HCT116 (cell line): ENCODE data around the gene SEC11C. TPM values are rescaled to one million over a fixed set of nuclear protein-coding genes. Genes with fewer than 3 reads are reported as not detected.

Source experiments
- ATAC-seq: fragments of 200-7000 bp; cut with Tn5 transposase; 2 replicates; pipeline ENCODE4 v1.9.1; 2020; ENCODE audit warnings: mild to moderate bottlenecking, moderate library complexity
- BruUV-seq: library from RNA; stranded (reverse); fragments of 400-500 nt; replicated peaks from 2 replicates; lab custom pipeline; 2021; lab: Mats Ljungman, UMichigan
- CTCF ChIA-PET: fragments of 300-600 bp; sonication (Branson Sonifier 250); formaldehyde crosslinking; loops from one replicate; lab custom pipeline; 2021; ENCODE audit warnings: antibody characterized with exemption; lab: Charles Lee
- POLR2A ChIA-PET: fragments of 300-600, 350-600 bp; sonication (Branson Sonifier 250); formaldehyde crosslinking; loops from one replicate; lab custom pipeline; 2021; ENCODE audit warnings: antibody characterized with exemption; lab: Charles Lee
- RAD21 ChIA-PET, 2 experiments: fragments of 300-600 bp; sonication (Branson Sonifier 250); formaldehyde crosslinking; loops; one replicate each; lab custom pipeline; 2023; ENCODE audit warnings: low total read pairs in 2 of 2; ENCODE audit not compliant: uncharacterized antibody in 2 of 2, unreplicated experiment in 2 of 2, low non-redundant PET in 1 of 2; lab: Charles Lee
- DNase-seq: peaks from one replicate; pipeline ENCODE4 v3.0.0-alpha.2; 2010; ENCODE audit warnings: low read depth, low spot score
- H2AFZ ChIP-seq: fragments of 200-600 bp; shearing (Covaris generic), sonication (generic); 2 replicates; pipeline ENCODE4 v1.6.1; 2017; ENCODE audit warnings: low read depth, mixed run types, mixed read lengths, antibody characterized with exemption, low read length; ENCODE audit not compliant: poor library complexity, severe bottlenecking
- H3K27ac ChIP-seq: 2 replicates; pipeline ENCODE4 v1.5.1; 2012; ENCODE audit warnings: low read depth, low read length
- H3K27me3 ChIP-seq: fragments of 200-600 bp; sonication (generic); 2 replicates; pipeline ENCODE4 v1.6.1; 2016; ENCODE audit warnings: mixed run types, low read length, mixed read lengths; ENCODE audit not compliant: insufficient read depth
- H3K36me3 ChIP-seq, 2 experiments: fragments of 200-500 bp in 1 of 2; fragments of 200-600 bp in 1 of 2; sonication (Bioruptor generic) in 1 of 2; sonication (generic) in 1 of 2; 2 replicates each; pipeline versions ENCODE4 v1.5.1 to v1.6.1; 2014 to 2016; ENCODE audit warnings: low read length in 2 of 2, inconsistent platforms in 1 of 2, mixed read lengths in 1 of 2, mixed run types in 1 of 2; ENCODE audit not compliant: insufficient read depth in 2 of 2, control insufficient read depth in 1 of 2
- H3K4me1 ChIP-seq, 2 experiments: fragments of 200-600 bp in 1 of 2; sonication (generic) in 1 of 2; 2 replicates each; pipeline versions ENCODE4 v1.5.1 to v1.6.1; 2012 to 2017; ENCODE audit warnings: low read length in 2 of 2, inconsistent platforms in 1 of 2, mild to moderate bottlenecking in 1 of 2, mixed read lengths in 1 of 2, mixed run types in 1 of 2, moderate library complexity in 1 of 2; ENCODE audit not compliant: insufficient read depth in 2 of 2, control insufficient read depth in 1 of 2
- H3K4me2 ChIP-seq: fragments of 200-600 bp; sonication (generic); 2 replicates; pipeline ENCODE4 v1.6.1; 2017; ENCODE audit warnings: mixed run types, low read length, mixed read lengths
- H3K4me3 ChIP-seq, 2 experiments: fragments of 200-600 bp in 1 of 2; sonication (generic) in 1 of 2; replicated peaks in 1 of 2; 2 replicates each; pipeline ENCODE4 v1.5.1; 2011 to 2016; ENCODE audit warnings: low read length in 2 of 2, control low read depth in 1 of 2, low read depth in 1 of 2, mild to moderate bottlenecking in 1 of 2, mixed read lengths in 1 of 2, mixed run types in 1 of 2
- H3K79me2 ChIP-seq: fragments of 200-600 bp; sonication (generic); 2 replicates; pipeline ENCODE4 v1.6.1; 2017; ENCODE audit warnings: mild to moderate bottlenecking, mixed run types, low read length, moderate library complexity, mixed read lengths; ENCODE audit not compliant: insufficient read depth
- H3K9ac ChIP-seq: fragments of 200-600 bp; sonication (generic); 2 replicates; pipeline ENCODE4 v1.6.1; 2016; ENCODE audit warnings: low read length, mixed read lengths
- H3K9me2 ChIP-seq: fragments of 200-600 bp; sonication (generic), shearing (Covaris generic); 2 replicates; pipeline ENCODE4 v1.6.1; 2017; ENCODE audit warnings: mixed run types, mild to moderate bottlenecking, moderate library complexity; ENCODE audit not compliant: insufficient read depth
- H3K9me3 ChIP-seq, 2 experiments: fragments of 200-500 bp in 1 of 2; fragments of 200-600 bp in 1 of 2; sonication (Bioruptor generic) in 1 of 2; sonication (generic) in 1 of 2; 2 replicates each; pipeline ENCODE4 v1.6.1; 2014 to 2017; ENCODE audit warnings: low read length in 2 of 2, mixed read lengths in 2 of 2, inconsistent platforms in 1 of 2, low read depth in 1 of 2, mild to moderate bottlenecking in 1 of 2, mixed run types in 1 of 2, moderate library complexity in 1 of 2; ENCODE audit not compliant: control insufficient read depth in 1 of 2, insufficient read depth in 1 of 2
- H4K20me1 ChIP-seq: fragments of 200-600 bp; sonication (generic), shearing (Covaris generic); 2 replicates; pipeline ENCODE4 v1.6.1; 2017; ENCODE audit warnings: mixed run types, mild to moderate bottlenecking, moderate library complexity; ENCODE audit not compliant: insufficient read depth
- EZH2 ChIP-seq: fragments of 200-600 bp; sonication (generic); IDR thresholded peaks from 2 replicates; pipeline ENCODE4 v1.6.1; 2017; ENCODE audit warnings: antibody characterized with exemption, mixed run types
- FOSL1 ChIP-seq: IDR thresholded peaks from 2 replicates; pipeline ENCODE4 v1.6.1; 2012; ENCODE audit warnings: low read depth
- POLR2AphosphoS5 ChIP-seq: IDR thresholded peaks from 2 replicates; pipeline ENCODE4 v1.6.1; 2011; ENCODE audit warnings: mild to moderate bottlenecking, low read depth, low read length, moderate library complexity
- RAD21 ChIP-seq: IDR thresholded peaks from 2 replicates; pipeline ENCODE4 v1.6.1; 2012; ENCODE audit warnings: low read depth, mild to moderate bottlenecking
- SIN3A ChIP-seq: IDR thresholded peaks from 2 replicates; pipeline ENCODE4 v1.6.1; 2012; ENCODE audit warnings: low read depth
- TCF7L2 ChIP-seq: IDR thresholded peaks from 2 replicates; pipeline ENCODE4 v1.7.0; 2011; ENCODE audit warnings: borderline replicate concordance, inconsistent platforms; ENCODE audit not compliant: insufficient read depth, insufficient read length; ENCODE audit errors: extremely low read depth
- YY1 ChIP-seq: IDR thresholded peaks from 2 replicates; pipeline ENCODE4 v1.6.1; 2011; ENCODE audit warnings: low read length, low read depth, moderate library complexity, mild to moderate bottlenecking; ENCODE audit not compliant: insufficient replicate concordance; ENCODE audit errors: extremely low read depth
- ZNF274 ChIP-seq: fragments of 200-500 bp; sonication (Bioruptor generic); IDR thresholded peaks from 2 replicates; pipeline ENCODE4 v1.6.1; 2014; ENCODE audit warnings: mild to moderate bottlenecking, low read depth, low read length, inconsistent platforms
- intact Hi-C: fragments of 100-400 bp; cut with micrococcal nuclease; formaldehyde crosslinking; loops from 2 replicates; pipeline ENCODE4 v1.10.0; 2022
- total RNA-seq: library from RNA; stranded (reverse); gene quantifications from one replicate; pipeline ENCODE4 v1.2.1, GENCODE V29; 2021; ENCODE audit not compliant: unreplicated experiment
- TF ChIP-seq, protein P1 (sequence below), 3 experiments: fragments of 200-600 bp in 1 of 3; sonication (generic) in 1 of 3; IDR thresholded peaks in 2 of 3; conservative IDR thresholded peaks in 1 of 3; 2 replicates each; pipeline ENCODE4 v1.5.1; 2012 to 2017; ENCODE audit warnings: low read depth in 2 of 3, low read length in 2 of 3, antibody characterized with exemption in 1 of 3, borderline replicate concordance in 1 of 3, control low read depth in 1 of 3, mild to moderate bottlenecking in 1 of 3, mixed read lengths in 1 of 3, mixed run types in 1 of 3, moderate library complexity in 1 of 3; ENCODE audit not compliant: insufficient read depth in 1 of 3

The SEC11C gene
- total RNA-seq, 1 experiment from 2014 or later = 42.2 TPM

GRCh38 chr18:59094569-59094968 is 45.1 kb upstream of the SEC11C start:
- H3K4me1 ChIP-seq = no peaks in the 10 kb centered on the region
- ChIA-PET CTCF (no interaction called here), RAD21 (no interaction called here), POLR2A (no interaction called here)
- ATAC-seq (no peak), DNase-seq (no peak)
- no peaks in the 10 kb centered on the region for H3K9me2 ChIP-seq
- H3K27ac ChIP-seq = no peak overlapping the region
- TF ChIP-seq SIN3A (no peak), POLR2AphosphoS5 (no peak), EZH2 (no peak), RAD21 (no peak), FOSL1 (no peak), TCF7L2 (no peak), ZNF274 (no peak), YY1 (no peak)
- TF ChIP-seq, protein P1, sequence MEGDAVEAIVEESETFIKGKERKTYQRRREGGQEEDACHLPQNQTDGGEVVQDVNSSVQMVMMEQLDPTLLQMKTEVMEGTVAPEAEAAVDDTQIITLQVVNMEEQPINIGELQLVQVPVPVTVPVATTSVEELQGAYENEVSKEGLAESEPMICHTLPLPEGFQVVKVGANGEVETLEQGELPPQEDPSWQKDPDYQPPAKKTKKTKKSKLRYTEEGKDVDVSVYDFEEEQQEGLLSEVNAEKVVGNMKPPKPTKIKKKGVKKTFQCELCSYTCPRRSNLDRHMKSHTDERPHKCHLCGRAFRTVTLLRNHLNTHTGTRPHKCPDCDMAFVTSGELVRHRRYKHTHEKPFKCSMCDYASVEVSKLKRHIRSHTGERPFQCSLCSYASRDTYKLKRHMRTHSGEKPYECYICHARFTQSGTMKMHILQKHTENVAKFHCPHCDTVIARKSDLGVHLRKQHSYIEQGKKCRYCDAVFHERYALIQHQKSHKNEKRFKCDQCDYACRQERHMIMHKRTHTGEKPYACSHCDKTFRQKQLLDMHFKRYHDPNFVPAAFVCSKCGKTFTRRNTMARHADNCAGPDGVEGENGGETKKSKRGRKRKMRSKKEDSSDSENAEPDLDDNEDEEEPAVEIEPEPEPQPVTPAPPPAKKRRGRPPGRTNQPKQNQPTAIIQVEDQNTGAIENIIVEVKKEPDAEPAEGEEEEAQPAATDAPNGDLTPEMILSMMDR (IDR thresholded peaks at IDR 0.05 in 2 of 3, conservative IDR thresholded peaks at IDR 0.05 in 1 of 3; ENCODE audit: borderline replicate concordance in 1 of 3, insufficient read depth in 1 of 3, low read depth in 2 of 3, low read length in 2 of 3) = no peak
- H4K20me1 ChIP-seq = no peaks in the 10 kb centered on the region
- H2AFZ ChIP-seq = no peak overlapping the region
- no peaks in the 10 kb centered on the region for H3K79me2 ChIP-seq
- H3K4me3 ChIP-seq = no peak overlapping the region
- H3K9me3 ChIP-seq = no peaks in the 10 kb centered on the region
- H3K9ac ChIP-seq = no peak overlapping the region
- BruUV-seq = no TSS peak
- intact Hi-C loops = no loop called here
- peaks cover 30% of the 10 kb centered on the region for H3K27me3 ChIP-seq
- no peak overlapping the region for H3K4me2 ChIP-seq
- no peaks in the 10 kb centered on the region for H3K36me3 ChIP-seq
